A673 (cell line): Measurements from ENCODE around the gene DOCK1.

ENCODE experiments used
- EZH2 ChIP-seq: fragments of 200-600 bp; sonication (generic); IDR thresholded peaks from 2 replicates; pipeline ENCODE4 v1.6.1; 2017; ENCODE audit warnings: borderline replicate concordance, low read depth, mild to moderate bottlenecking, mixed read lengths, antibody characterized with exemption, low read length; ENCODE audit not compliant: poor library complexity, severe bottlenecking
- TF ChIP-seq, protein P1 (sequence below): fragments of 300-800, 200-600 bp; sonication (generic); conservative IDR thresholded peaks from 2 replicates; pipeline ENCODE4 v1.5.1; 2017; ENCODE audit warnings: low read depth, mild to moderate bottlenecking, antibody characterized with exemption, low read length, moderate library complexity, mixed read lengths

DNA sequence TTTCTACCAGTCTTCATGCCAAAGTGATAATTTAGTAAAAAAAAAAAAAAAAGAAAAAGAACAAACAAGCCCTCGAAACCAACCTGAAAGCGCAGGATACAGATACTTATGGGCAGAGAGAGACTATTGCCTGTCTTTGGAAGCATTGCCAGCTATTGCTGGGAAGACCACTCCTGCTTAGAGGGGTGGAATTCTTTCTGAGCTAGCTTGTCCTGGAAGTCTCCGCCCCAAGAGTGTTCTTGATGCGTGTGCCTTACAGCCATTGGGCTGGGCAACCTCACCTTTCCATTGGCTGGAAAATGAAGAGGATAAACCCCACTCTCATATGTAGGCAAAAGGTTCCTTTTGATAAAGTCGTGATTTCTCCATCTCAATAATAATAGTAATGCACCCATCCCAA lies 311.0 kb downstream of the DOCK1 start:
- TF ChIP-seq, protein P1, sequence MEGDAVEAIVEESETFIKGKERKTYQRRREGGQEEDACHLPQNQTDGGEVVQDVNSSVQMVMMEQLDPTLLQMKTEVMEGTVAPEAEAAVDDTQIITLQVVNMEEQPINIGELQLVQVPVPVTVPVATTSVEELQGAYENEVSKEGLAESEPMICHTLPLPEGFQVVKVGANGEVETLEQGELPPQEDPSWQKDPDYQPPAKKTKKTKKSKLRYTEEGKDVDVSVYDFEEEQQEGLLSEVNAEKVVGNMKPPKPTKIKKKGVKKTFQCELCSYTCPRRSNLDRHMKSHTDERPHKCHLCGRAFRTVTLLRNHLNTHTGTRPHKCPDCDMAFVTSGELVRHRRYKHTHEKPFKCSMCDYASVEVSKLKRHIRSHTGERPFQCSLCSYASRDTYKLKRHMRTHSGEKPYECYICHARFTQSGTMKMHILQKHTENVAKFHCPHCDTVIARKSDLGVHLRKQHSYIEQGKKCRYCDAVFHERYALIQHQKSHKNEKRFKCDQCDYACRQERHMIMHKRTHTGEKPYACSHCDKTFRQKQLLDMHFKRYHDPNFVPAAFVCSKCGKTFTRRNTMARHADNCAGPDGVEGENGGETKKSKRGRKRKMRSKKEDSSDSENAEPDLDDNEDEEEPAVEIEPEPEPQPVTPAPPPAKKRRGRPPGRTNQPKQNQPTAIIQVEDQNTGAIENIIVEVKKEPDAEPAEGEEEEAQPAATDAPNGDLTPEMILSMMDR = no peak
- TF ChIP-seq EZH2 = no peak
